Cardiac fibroblast (primary cell): ENCODE results near the gene MIB2.
"Not testable (repeated sequence)": the region's sequence is repeated elsewhere in the genome, so short reads cannot be mapped to it uniquely, and the experiment has no call there.

Experiments
- DNase-seq, 2 donors: peaks; one replicate each; pipeline versions ENCODE4 v3.0.0 to v3.0.0-alpha.2; 2010; ENCODE audit warnings: low read depth in 2 of 2
- H3K4me3 ChIP-seq, 2 donors: replicated peaks in 1 of 2; 1 replicate in 1 of 2; 2 replicates in 1 of 2; pipeline ENCODE4 v1.5.1; 2011; ENCODE audit warnings: low read depth in 2 of 2, low read length in 2 of 2, mild to moderate bottlenecking in 2 of 2, moderate library complexity in 1 of 2
- CTCF ChIP-seq: IDR thresholded peaks from one replicate; pipeline ENCODE4 v1.5.1; 2011; ENCODE audit warnings: low read depth, mild to moderate bottlenecking, low read length, inconsistent platforms

Gene MIB2

GRCh38 chr1:1639368-1639767 lies 24.1 kb downstream of the MIB2 start:
- not testable (repeated sequence) for H3K4me3 ChIP-seq, DNase-seq

- DNase-seq, H3K4me3 ChIP-seq: not testable (repeated sequence)
These were observed 24.8 kb downstream of the MIB2 start for GRCh38 chr1:1640081-1640480.

- not testable (repeated sequence) for DNase-seq
These were observed 25.6 kb downstream of the MIB2 start for GRCh38 chr1:1640711-1641461.

GRCh38 chr1:1646326-1646725 lies 31.0 kb downstream of the MIB2 start:
- not testable (repeated sequence) for DNase-seq, H3K4me3 ChIP-seq

More at GRCh38 chr1:1640711-1641461, 25.6 kb downstream of the MIB2 start:
- not testable (repeated sequence) for H3K4me3 ChIP-seq

GRCh38 chr1:1647567-1648241 lies 32.4 kb downstream of the MIB2 start:
- H3K4me3 ChIP-seq, DNase-seq: not testable (repeated sequence)

GRCh38 chr1:1648265-1648664 lies 33.0 kb downstream of the MIB2 start:
- not testable (repeated sequence) for H3K4me3 ChIP-seq, DNase-seq

- peak within 1 kb of the TSS; percentile 49 to 62 for H3K4me3 ChIP-seq
- peak; percentile 98 to 99 for DNase-seq
These were observed 43.6 kb downstream of the MIB2 start, which contains the start of gene CDK11B for GRCh38 chr1:1658583-1659549. TSS of gene CDK11B (minus strand) at chr1:1659004. CDS start at chr1:1657485, 1,519 bp downstream.

GRCh38 chr1:1662392-1662791 lies 47.1 kb downstream of the MIB2 start:
- DNase-seq, H3K4me3 ChIP-seq: not testable (repeated sequence)

- not testable (repeated sequence) for DNase-seq
These were observed 47.7 kb downstream of the MIB2 start for GRCh38 chr1:1662830-1663560.

GRCh38 chr1:1664318-1664717 lies 49.0 kb downstream of the MIB2 start:
- not testable (repeated sequence) for H3K4me3 ChIP-seq, DNase-seq

More at GRCh38 chr1:1662830-1663560, 47.7 kb downstream of the MIB2 start:
- not testable (repeated sequence) for H3K4me3 ChIP-seq

- DNase-seq = no peak
- no peak overlapping the region for H3K4me3 ChIP-seq
- TF ChIP-seq CTCF = no peak
These were observed 49.9 kb downstream of the MIB2 start for GRCh38 chr1:1664941-1665814.
